GM12878 (cell line): ENCODE results near the gene INSL3. TPM values are rescaled to one million over a fixed set of nuclear protein-coding genes. Genes with fewer than 3 reads are reported as not detected.

Experiments
- BCL11A ChIP-seq: IDR thresholded peaks from 2 replicates; pipeline ENCODE4 v1.6.1; 2011; ENCODE audit warnings: low read depth, low read length
- BHLHE40 ChIP-seq, 2 experiments: fragments of 450-650 bp in 1 of 2; IDR thresholded peaks; 2 replicates each; pipeline ENCODE4 v1.6.1; 2011 to 2017; ENCODE audit warnings: low read depth in 2 of 2, borderline replicate concordance in 1 of 2, improper control_type of control experiment in 1 of 2, low read length in 1 of 2, mild to moderate bottlenecking in 1 of 2
- GABPA ChIP-seq: IDR thresholded peaks from 2 replicates; pipeline ENCODE4 v1.6.1; 2014; ENCODE audit warnings: antibody characterized with exemption, low read depth, mild to moderate bottlenecking, inconsistent platforms
- HDAC6 ChIP-seq: fragments of 200-600 bp; sonication (generic); IDR thresholded peaks from one replicate; pipeline ENCODE4 v1.8.0; 2017; ENCODE audit warnings: antibody characterized with exemption; ENCODE audit not compliant: unreplicated experiment
- IRF5 ChIP-seq: fragments of 450-650 bp; IDR thresholded peaks from 2 replicates; pipeline ENCODE4 v1.6.1; 2017; ENCODE audit warnings: borderline replicate concordance
- MEF2B ChIP-seq: fragments of 450-650 bp; IDR thresholded peaks from 2 replicates; pipeline ENCODE4 v1.6.1; 2018; ENCODE audit warnings: mild to moderate bottlenecking, moderate library complexity; ENCODE audit not compliant: partially characterized antibody, poor library complexity, severe bottlenecking
- NFYB ChIP-seq: IDR thresholded peaks from 2 replicates; pipeline ENCODE4 v1.6.1; 2011; ENCODE audit warnings: low read depth, mild to moderate bottlenecking, low read length, improper control_type of control experiment, moderate library complexity; ENCODE audit not compliant: insufficient read depth
- NRF1 ChIP-seq: conservative IDR thresholded peaks from 2 replicates; pipeline ENCODE4 v1.6.1; 2011; ENCODE audit warnings: mild to moderate bottlenecking, low read depth, low read length, improper control_type of control experiment
- PBX3 ChIP-seq: IDR thresholded peaks from 2 replicates; pipeline ENCODE4 v1.6.1; 2011; ENCODE audit warnings: mild to moderate bottlenecking, low read depth, low read length, moderate library complexity; ENCODE audit not compliant: insufficient replicate concordance
- PKNOX1 ChIP-seq: fragments of 450-650 bp; IDR thresholded peaks from 2 replicates; pipeline ENCODE4 v1.6.1; 2016; ENCODE audit warnings: mild to moderate bottlenecking
- POLR2AphosphoS2 ChIP-seq: IDR thresholded peaks from 2 replicates; pipeline ENCODE4 v1.6.1; 2011; ENCODE audit warnings: low read depth, mild to moderate bottlenecking, low read length, improper control_type of control experiment, moderate library complexity
- RELB ChIP-seq: fragments of 450-650 bp; IDR thresholded peaks from 2 replicates; pipeline ENCODE4 v1.6.1; 2017; ENCODE audit warnings: low read depth, mild to moderate bottlenecking, moderate library complexity
- RFX5 ChIP-seq: IDR thresholded peaks from 2 replicates; pipeline ENCODE4 v1.6.1; 2011; ENCODE audit warnings: low read depth, low read length, improper control_type of control experiment
- RUNX3 ChIP-seq: IDR thresholded peaks from 2 replicates; pipeline ENCODE4 v1.6.1; 2012; ENCODE audit warnings: low read length, inconsistent platforms
- SIN3A ChIP-seq: IDR thresholded peaks from 2 replicates; pipeline ENCODE4 v1.6.1; 2012; ENCODE audit warnings: low read depth, low read length, improper control_type of control experiment
- SMARCA5 ChIP-seq: fragments of 450-650 bp; IDR thresholded peaks from 2 replicates; pipeline ENCODE4 v1.6.1; 2017; ENCODE audit warnings: mild to moderate bottlenecking
- SUZ12 ChIP-seq: fragments of 200-600 bp; sonication (generic); IDR thresholded peaks from one replicate; pipeline ENCODE4 v1.6.1; 2018; ENCODE audit warnings: antibody characterized with exemption, mild to moderate bottlenecking; ENCODE audit not compliant: unreplicated experiment
- TBL1XR1 ChIP-seq: IDR thresholded peaks from 2 replicates; pipeline ENCODE4 v1.6.1; 2012; ENCODE audit warnings: low read depth, low read length, improper control_type of control experiment
- ZZZ3 ChIP-seq: IDR thresholded peaks from 2 replicates; pipeline ENCODE4 v1.6.1; 2011; ENCODE audit warnings: low read depth; ENCODE audit not compliant: control insufficient read depth, insufficient read length
- polyA plus RNA-seq, 11 experiments: library from polyadenylated mRNA; depleted of rRNA in 4 of 11; unstranded in 6 of 11; stranded (reverse) in 5 of 11; fragments of >200 nt; fragmentation: Nextera tagmentation in 4 of 11; fragmentation: Illumina TruSeq in 1 of 11; extraction: Ambion mirVana in 4 of 11; extraction: Trizol in 1 of 11; gene quantifications; 1 replicate in 1 of 11; 2 replicates in 10 of 11; pipeline versions ENCODE4 v1.2.1 to v1.2.3, GENCODE V29; 2011 to 2016; ENCODE audit warnings: inconsistent platforms in 2 of 11, missing spikeins in 2 of 11, low read depth in 1 of 11
- total RNA-seq, 4 experiments: library from RNA; depleted of rRNA in 3 of 4; stranded (reverse); fragments of >200 nt in 3 of 4; fragmentation: Illumina TruSeq in 1 of 4; extraction: Trizol in 1 of 4; gene quantifications; 2 replicates each; pipeline versions ENCODE4 v1.2.1 to v1.2.3, GENCODE V29; 2013 to 2021
- TF ChIP-seq, protein P1 (sequence below): fragments of 450-650 bp; IDR thresholded peaks from 2 replicates; pipeline ENCODE4 v1.6.1; 2018; ENCODE audit warnings: borderline replicate concordance, mild to moderate bottlenecking; ENCODE audit not compliant: partially characterized antibody

Gene INSL3
- total and polyA plus RNA-seq, 10 of the 15 experiments (the other 5 are each of a cell fraction or from before 2014, with no cell fraction given): 0.27 to 1.9 (median 0.70) TPM

DNA sequence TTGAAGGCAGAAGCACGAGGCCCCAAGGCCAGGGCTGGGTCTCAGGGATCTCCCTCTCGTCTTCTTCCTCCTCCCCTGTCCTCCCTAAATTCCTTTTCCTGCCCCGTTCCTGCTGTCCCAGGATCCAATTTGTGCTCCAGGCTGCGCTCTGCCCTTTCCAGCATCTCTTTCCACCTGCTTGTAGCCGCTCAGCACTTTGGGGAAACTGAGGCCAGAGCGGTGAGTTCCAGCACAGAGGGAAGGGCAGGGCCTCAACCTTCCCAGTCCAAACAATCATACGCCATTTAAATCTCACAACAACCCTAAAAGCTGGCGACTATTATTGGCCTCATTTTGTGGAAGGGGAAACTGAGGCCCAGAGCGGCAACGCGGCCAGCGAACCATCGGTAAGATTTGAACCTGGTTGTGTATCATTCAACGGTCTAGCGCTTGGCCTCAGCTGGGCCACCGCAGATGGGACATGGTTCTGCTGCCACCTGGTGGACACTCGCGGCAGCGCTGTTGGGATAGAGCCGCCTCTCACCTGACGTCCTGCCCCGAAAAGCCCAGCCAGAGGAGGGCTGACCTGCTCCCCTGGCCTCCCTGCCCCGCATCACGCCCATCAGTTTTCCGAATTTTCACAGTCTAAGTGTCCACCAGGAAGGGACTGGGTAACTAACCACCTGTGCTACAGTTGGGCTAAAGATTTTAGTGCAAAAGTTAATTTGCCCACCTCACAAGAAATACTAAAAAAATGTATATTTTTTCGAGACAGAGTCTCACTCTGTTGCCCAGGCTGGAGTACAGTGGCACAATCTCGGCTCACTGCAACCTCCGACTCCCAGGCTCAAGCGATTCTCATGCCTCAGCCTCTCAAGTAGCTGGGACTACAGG, 34.2 kb upstream of the INSL3 start (continued):
- TF ChIP-seq RUNX3 (no peak; the same call in 1 of the 2 replicates), POLR2AphosphoS2 (no peak), SUZ12 (no peak), BCL11A (no peak), SIN3A (0 out of 2 replicates have a peak, but pooled peaks have one; percentile 51), NFYB (no peak), RFX5 (no peak), IRF5 (no peak), HDAC6 (no peak), BHLHE40 (IDR thresholded peaks at IDR 0.05; ENCODE audit: borderline replicate concordance in 1 of 2, low read depth in 2 of 2, low read length in 1 of 2) (peak; percentile 35 to 48; a peak in 1 of 4 replicates), RELB (no peak), GABPA (no peak), SMARCA5 (peak; percentile 57; the same call in 1 of the 2 replicates), PKNOX1 (no peak; the same call in 1 of the 2 replicates), TBL1XR1 (no peak), NRF1 (no peak), MEF2B (no peak), PBX3 (no peak), ZZZ3 (no peak)
- TF ChIP-seq, protein P1, sequence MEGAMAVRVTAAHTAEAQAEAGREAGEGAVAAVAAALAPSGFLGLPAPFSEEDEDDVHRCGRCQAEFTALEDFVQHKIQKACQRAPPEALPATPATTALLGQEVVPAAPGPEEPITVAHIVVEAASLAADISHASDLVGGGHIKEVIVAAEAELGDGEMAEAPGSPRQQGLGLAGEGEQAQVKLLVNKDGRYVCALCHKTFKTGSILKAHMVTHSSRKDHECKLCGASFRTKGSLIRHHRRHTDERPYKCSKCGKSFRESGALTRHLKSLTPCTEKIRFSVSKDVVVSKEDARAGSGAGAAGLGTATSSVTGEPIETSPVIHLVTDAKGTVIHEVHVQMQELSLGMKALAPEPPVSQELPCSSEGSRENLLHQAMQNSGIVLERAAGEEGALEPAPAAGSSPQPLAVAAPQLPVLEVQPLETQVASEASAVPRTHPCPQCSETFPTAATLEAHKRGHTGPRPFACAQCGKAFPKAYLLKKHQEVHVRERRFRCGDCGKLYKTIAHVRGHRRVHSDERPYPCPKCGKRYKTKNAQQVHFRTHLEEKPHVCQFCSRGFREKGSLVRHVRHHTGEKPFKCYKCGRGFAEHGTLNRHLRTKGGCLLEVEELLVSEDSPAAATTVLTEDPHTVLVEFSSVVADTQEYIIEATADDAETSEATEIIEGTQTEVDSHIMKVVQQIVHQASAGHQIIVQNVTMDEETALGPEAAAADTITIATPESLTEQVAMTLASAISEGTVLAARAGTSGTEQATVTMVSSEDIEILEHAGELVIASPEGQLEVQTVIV: no peak
